Cerebellar nuclear complex (tissue), 1 donor: ENCODE data around the gene PTPRT.

ENCODE experiments used
- DNase-seq, 2 experiments: peaks; one replicate each; lab custom pipeline; 2025; lab: John Stamatoyannopoulos, UW

The PTPRT gene

GRCh38 chr20:43022568-43022967, 167.1 kb downstream of the PTPRT start:
- DNase-seq, result no peak

DNA sequence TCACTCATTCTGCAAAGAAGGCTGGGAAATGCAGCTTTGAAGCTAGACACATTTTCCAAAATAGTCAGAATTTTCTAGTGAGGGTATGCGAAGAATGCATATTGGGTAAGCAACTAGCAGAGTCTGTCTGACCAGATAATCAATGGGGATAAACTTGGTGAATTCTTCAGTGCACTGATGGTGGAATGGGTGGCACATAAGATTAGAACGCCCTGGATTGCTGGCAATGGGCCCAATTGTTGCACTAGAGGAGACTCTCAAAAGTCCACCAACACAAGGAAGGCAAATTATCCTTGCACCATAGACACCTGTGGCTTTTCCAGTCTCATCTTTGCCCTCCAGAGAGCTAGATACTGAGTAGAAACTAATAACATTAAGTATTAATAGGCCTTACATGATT, 167.6 kb downstream of the PTPRT start:
- DNase-seq, result no peak

DNA sequence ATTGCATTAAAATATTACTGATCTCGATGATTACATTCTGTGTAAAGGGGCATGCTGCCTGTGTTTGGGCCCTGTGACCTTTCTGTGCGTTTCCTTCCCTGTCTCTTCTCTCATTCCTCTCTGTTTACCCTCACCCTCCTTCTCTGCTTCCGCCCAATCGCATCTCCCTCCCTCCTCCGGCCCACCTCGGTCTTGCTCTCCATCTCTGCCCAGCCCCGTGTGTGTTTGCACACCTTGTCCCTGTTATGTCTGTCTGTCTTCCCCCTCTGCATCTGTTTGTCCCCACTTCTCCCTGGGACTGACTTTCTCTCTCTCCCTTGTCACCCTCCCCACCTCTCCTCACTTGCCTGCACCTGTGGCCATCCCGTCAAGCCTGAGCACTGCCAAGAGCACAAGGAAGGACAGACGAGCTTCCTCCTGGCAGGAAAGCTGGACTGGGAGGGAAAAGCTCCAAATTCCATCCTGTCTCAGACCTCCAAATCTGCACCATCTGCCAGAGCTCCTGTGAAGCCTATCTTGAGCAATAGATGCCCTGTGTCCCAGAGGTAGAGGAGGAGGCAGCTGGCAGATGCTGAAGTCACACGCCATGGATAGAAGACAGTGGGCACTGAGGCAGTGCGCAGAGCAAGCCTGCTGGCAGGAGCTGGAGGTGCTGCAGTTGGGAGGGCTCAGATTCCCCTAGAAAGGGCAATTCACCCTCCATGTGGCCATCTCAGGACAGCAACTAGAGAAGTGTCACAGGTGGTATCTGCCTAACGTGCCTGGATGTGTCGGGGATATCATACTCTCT, 172.3 kb downstream of the PTPRT start:
- no peak for DNase-seq

- DNase-seq, result no peak
Measured at GRCh38 chr20:43016257-43016656, 173.4 kb downstream of the PTPRT start.

DNA sequence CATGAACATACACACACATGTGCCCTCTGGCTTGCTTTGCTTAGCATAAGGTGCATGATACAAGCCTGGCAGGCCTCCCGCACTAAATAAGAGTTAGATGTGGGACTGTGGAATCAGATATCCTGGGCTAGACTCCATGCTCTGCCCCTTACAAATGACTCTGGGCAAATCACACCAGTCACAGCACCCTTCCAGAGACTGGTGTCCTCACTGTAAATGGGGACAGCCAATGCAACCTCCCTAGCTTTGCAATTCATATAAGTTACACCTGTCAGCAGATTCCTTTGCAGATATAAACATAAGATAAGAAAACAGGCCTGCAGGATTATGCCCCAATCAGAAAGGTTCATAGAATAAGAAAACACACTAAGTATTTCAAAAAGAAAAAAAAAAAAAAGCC, 174.1 kb downstream of the PTPRT start:
- no peak for DNase-seq

DNA sequence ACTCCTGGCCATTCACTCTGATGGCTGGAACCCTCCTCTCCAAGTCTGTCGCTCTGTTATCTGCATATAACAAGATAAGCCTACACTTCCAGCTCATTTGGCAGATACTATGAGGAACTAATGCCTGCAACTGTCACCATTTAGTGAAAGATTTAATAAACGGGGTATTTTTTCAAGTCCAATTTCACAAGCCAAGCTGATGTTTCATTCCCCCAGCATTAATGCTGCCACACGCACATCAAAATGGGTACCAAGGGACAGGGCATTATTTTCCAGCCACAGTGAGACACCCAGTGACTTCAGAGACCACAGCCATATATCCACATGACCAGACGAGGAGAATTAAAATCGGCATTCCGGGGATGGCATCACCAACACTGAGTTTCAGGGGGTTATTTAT, 175.5 kb downstream of the PTPRT start:
- DNase-seq, result no peak

- no peak for DNase-seq
Measured at GRCh38 chr20:43011491-43011890, 178.2 kb downstream of the PTPRT start.

DNA sequence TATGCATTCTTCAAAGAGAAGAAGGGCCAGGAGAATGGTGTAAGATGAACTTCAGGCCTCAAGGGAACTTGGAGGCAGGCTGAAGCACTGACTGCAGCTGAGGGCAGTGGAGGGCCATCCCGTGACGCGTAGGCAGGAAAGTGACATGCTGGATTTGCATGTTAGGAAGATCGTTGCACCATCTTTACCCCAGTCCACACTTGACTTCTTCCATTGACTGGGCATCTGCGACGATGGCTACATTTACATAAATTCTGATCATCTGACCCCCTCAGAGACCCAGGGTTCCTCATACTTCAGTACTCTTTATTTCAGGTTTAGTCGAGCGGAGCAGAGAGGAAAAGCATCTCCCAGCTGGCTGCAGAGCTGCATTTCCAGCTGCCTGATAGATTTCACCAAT, 180.2 kb downstream of the PTPRT start:
- no peak for DNase-seq

DNA sequence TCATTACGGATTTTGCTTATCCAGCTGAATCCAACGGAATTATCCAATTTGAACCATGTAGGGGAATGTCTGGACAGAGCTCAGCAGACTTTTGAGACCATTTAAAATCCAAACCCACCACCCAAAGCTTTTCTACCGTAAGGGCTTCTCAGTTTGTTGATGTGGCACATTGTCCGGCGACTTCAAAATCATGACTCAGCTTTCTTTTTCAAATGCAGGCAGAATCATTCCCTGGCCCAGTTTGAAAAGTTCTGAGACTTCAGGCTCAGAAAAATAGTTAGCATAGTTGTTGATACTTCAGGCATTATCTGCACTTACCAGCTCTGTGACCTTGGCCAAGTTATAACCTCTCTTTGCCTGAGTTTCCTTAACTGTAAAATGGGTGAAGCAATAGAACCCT, 182.2 kb downstream of the PTPRT start:
- no peak for DNase-seq

DNA sequence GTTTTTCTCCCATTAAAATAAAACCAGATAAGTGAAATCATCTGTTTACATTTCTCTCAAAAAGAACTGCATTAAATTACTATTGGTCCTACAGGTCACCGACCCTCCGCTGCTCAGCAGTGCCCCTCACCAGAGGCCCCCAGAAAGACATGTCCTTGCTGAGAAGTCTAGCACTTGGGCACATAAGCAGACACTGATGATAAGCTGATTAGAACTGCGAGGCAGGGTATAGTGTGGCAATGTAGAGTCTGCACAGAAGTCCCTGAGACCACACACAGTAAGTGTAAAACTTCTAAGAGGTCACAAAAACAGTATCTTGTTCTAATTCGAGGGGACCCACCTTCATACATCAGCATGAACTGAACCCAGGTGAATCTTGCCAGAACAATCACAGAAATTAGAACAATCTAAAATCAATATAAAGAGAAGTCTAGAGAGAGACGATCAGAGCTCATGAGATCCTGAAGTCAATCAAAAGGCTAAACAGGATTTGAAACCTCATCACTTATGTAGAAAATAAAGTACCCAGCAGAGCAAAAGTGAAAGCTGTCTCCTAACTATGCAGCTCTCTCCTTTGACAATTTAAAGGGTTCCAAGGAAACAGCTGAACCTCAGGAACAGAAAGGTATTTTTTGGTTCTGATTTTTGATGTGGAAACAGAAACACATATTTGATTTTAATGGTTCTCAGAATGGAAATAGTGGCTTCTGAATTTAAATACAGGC, 182.9 kb downstream of the PTPRT start:
- DNase-seq, result no peak

GRCh38 chr20:43003318-43003944, 186.3 kb downstream of the PTPRT start:
- DNase-seq, result no peak

GRCh38 chr20:42996141-42996540, 193.6 kb downstream of the PTPRT start:
- DNase-seq, result no peak

DNA sequence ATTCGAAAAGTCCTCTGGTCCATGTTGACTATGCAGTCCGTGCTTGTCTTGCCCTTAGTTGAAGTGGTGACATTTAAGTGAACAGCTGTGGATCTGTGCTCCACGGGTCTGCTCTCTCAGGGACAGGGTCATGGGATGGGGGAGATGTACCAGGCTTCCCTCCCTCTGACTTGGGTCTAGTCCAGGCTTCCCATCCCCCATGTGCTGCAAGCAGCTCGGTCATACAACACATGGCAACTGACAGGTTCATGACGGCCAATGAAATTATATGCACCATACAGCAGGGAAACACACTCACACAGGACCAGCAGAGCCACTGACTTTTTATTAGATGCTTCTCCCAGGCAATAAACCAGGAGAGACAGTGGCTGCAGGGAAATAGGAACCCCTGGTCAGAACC, 201.4 kb downstream of the PTPRT start:
- DNase-seq, result no peak

DNA sequence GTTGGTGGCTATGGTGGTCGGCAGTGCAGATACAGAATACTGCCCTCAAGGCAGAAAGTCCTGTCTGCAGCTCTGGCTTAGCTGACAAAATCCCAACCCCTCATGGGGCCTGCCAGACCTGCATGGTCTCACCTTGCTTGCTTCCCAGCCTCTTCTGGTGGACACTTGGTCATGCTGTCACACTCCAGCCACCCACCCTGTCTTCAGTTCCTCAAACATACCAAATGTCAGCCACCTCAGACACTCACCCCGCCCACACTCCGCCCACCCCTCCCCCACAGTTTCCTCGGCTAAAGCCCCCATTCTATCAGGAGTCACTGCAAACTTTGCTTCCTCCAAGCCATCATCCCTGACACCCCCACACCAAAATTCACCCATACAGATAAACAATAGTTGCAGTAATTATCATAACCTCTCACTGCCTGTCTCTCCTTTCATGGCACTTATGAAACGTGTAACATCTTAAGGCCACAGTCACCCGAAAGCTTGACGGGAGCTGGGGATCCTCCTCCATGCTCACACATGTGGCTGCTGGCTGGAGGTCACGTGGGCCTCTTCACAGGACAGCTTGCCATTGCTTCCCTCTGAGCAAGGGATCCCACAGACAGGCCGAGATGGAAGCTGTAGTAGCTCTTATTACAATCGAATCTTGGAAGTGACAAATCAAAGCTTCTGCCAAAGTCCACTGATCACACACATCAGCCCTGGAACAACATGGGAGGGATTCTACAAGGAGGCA, 202.2 kb downstream of the PTPRT start:
- no peak for DNase-seq

DNA sequence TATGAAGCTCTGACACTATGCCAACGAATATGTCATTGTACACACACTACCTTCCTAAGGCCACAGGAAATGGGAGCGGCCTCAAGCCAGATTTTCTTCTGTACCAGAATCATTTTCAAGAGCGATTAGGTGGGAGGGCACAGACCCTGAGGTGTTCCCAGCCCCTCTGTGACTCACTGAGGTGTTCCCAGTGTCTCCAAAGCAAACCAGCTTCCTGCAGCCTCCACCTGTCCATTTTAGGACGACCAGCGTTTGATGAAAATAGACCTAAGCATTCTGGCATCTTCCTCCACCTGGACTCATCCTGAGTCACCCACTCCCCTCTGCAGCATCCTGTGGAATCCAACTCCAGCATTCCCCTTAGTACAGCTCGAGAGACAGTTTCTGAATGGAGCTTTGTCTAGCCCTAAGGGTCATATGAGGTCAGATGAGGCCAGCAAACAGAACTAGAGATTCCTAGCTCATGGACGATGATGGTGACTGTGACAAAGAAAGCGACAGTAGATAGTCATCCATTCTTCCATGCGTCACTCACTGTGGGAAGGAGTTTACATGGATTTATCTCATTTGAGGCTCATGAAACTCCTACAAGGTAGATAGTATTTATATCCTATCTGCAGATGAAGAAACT, 203.4 kb downstream of the PTPRT start:
- DNase-seq, result no peak

DNA sequence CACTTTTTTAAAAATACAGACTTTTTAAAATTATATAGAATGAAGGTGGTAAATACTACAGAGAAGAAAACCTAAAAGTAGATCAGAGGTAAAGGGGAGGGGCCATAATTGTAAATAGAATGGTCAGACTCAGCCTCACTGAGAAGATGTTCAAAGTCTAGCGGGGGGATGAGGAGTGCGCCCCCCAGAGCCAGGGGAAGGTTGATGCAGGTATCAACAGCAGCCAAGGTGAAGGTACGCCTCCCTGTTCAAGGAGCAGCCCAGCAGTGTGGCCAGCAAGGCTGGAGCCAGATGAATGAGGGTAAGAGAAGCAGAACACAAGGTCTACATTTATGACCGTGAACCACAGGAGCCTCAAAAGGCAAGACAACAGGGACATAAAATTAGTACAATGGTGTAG, 204.1 kb downstream of the PTPRT start:
- DNase-seq, result no peak

DNA sequence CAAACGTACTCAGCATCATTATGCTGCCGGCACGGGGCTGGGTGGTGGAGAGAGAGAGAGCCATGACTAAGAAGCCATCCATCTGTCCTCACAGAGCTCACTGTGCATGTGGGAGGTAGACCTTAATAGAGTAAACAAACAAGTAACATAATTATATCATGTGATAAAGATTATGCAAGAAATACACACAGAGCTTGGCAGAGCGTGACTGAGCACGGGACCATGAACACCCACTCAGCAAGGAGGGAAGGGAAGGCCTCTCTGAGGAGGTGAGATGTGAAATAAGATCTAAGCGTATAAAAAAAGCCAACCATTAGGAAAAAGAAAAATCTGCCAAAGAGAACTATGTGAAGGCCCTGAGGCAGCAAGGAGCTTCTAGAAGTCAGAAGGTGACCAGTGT, 207.5 kb downstream of the PTPRT start:
- no peak for DNase-seq

- DNase-seq, result no peak
Measured at GRCh38 chr20:42981253-42981652, 208.5 kb downstream of the PTPRT start.

DNA sequence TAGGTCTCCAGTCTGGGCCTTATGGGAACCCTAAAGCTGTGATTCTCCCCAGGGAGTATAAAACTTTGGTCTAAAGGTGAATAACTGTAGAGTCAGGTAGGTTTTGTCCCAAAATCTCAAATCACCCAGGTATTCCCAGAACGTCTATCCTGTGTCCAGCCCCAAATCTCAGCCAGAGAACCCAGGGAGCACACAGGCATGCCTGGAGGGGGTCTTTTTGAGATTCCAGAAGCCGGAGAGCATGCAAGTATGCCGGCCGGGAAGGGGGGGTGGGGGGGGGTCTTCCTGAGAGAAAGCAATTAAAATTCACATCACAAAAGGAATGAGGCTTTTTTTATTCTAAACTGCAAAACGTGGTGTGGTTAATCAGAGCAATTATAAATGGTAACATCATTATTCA, 210.0 kb downstream of the PTPRT start:
- DNase-seq, result no peak

- no peak for DNase-seq
Measured at GRCh38 chr20:42978184-42978974, 211.3 kb downstream of the PTPRT start.

- no peak for DNase-seq
Measured at GRCh38 chr20:42975974-42976373, 213.7 kb downstream of the PTPRT start.
